ENCODE results near the gene NOS1.
"Not testable (repeated sequence)": the region's sequence is repeated elsewhere in the genome, so short reads cannot be mapped to it uniquely, and the experiment has no call there.

NOS1 gene

GRCh38 chr12:117361347-117361751 lies at the start of gene NOS1:
Gene NOS1, minus strand, starts transcription at chr12:117361626. Its CDS starts 30,557 bp downstream, at chr12:117331069.
- FAIRE-seq: no peak

GRCh38 chr12:117409286-117409685 lies 47.9 kb upstream of the NOS1 start:
- FAIRE-seq: no peak

- FAIRE-seq: no peak
Observed at GRCh38 chr12:117408161-117408791, 46.9 kb upstream of the NOS1 start.

- no peak for FAIRE-seq
Observed at GRCh38 chr12:117404940-117405339, 43.5 kb upstream of the NOS1 start.

- no peak for FAIRE-seq
Observed at GRCh38 chr12:117404203-117404853, 42.9 kb upstream of the NOS1 start.

GRCh38 chr12:117403586-117404139 lies 42.2 kb upstream of the NOS1 start:
- no peak for FAIRE-seq

- no peak for FAIRE-seq
Observed at GRCh38 chr12:117402363-117402762, 40.9 kb upstream of the NOS1 start.

- FAIRE-seq: no peak
Observed at GRCh38 chr12:117400912-117401311, 39.5 kb upstream of the NOS1 start.

- not testable (repeated sequence) for FAIRE-seq
Observed at GRCh38 chr12:117398482-117398881, 37.1 kb upstream of the NOS1 start.

- no peak for FAIRE-seq
Observed at GRCh38 chr12:117395766-117396165, 34.3 kb upstream of the NOS1 start.

GRCh38 chr12:117394491-117394890 lies 33.1 kb upstream of the NOS1 start:
- no peak for FAIRE-seq

- no peak for FAIRE-seq
Observed at GRCh38 chr12:117393656-117394055, 32.2 kb upstream of the NOS1 start.

- FAIRE-seq: no peak
Observed at GRCh38 chr12:117390866-117391265, 29.4 kb upstream of the NOS1 start.

- no peak for FAIRE-seq
Observed at GRCh38 chr12:117388951-117389446, 27.6 kb upstream of the NOS1 start.

- FAIRE-seq: no peak
Observed at GRCh38 chr12:117387832-117388231, 26.4 kb upstream of the NOS1 start.

- no peak for FAIRE-seq
Observed at GRCh38 chr12:117384735-117385134, 23.3 kb upstream of the NOS1 start.

- no peak for FAIRE-seq
Observed at GRCh38 chr12:117380083-117380482, 18.7 kb upstream of the NOS1 start.

- FAIRE-seq: no peak
Observed at GRCh38 chr12:117377758-117378157, 16.3 kb upstream of the NOS1 start.

GRCh38 chr12:117370588-117370987 lies 9.2 kb upstream of the NOS1 start:
- no peak for FAIRE-seq

- FAIRE-seq: not testable (repeated sequence)
Observed at GRCh38 chr12:117370000-117370399, 8.6 kb upstream of the NOS1 start.

GRCh38 chr12:117367006-117367638 lies 5.7 kb upstream of the NOS1 start:
- no peak for FAIRE-seq

- FAIRE-seq: no peak
Observed at GRCh38 chr12:117365049-117365616, 3.7 kb upstream of the NOS1 start.

- no peak for FAIRE-seq
Observed at GRCh38 chr12:117363953-117364486, 2.6 kb upstream of the NOS1 start.
